Brain pericyte (primary cell): Measurements from ENCODE around the gene LRBA.

ENCODE experiments used
- DNase-seq: peaks from one replicate; pipeline ENCODE4 v3.0.0-alpha.2; 2012; ENCODE audit warnings: low read depth, low spot score

The LRBA gene

DNA sequence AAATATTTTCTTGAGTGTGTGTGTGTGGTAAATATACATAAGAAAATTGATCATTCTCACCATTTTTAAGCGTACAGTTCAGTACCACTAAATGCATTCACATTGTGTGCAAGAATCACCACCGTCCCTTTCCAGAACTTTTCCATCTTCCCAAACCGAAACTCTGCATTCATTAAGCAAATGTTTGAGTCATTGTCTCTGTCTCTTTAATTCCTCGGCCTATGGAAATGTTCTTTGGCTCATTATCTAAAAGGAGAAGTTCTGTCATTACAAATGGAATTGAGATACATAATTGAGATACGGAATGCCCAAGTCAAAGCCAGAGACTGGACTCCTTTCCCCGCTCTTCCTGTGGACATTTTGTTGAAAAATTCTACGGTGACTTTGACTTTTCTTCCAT is 767.9 kb downstream of the LRBA start:
- no peak for DNase-seq

DNA sequence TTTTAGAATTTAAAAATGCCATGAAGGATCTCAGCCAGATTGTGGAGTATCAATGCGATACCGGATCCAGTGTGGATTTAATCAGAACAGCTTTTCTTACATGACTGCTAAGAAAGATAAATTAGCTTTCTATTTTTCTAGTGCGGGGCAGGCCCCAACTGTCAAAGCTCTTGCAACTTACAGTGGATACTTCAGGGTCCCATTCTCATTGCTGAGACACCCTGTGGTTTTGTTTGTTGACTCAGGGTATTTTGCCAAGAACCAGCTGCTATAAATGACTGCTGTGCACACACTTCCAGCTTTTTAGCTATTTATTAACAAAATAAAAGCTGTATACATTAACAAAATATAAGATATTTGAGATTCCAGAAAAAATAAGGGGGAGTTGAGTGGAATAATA is 770.5 kb downstream of the LRBA start:
- DNase-seq = peak; percentile 79

GRCh38 chr4:150243932-150244331 is 771.2 kb downstream of the LRBA start:
- DNase-seq = no peak

GRCh38 chr4:150242820-150243458 is 772.1 kb downstream of the LRBA start:
- DNase-seq = no peak

- DNase-seq = no peak
Measured at GRCh38 chr4:150240011-150240410, 775.1 kb downstream of the LRBA start.

DNA sequence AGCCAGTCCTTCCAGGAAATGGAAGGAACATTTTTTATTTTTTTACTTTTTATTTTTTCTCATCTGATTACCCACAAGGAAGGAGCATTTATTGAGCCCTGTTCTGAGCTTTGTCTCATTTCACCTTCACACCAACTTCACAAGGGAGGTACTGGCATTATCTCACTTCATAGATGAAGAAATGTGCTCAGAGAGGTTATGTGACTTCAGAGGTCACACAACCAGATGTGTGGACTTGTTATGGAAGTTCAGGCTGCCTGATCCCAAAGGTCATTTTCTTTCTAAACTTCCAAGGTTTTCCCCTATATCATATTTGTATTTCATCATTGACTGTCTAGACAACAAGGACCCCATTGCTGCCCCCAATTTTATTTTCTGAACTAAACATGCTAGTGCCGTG is 776.5 kb downstream of the LRBA start:
- DNase-seq = no peak

- peak; percentile 53 for DNase-seq
Measured at GRCh38 chr4:150237110-150237872, 777.8 kb downstream of the LRBA start.

DNA sequence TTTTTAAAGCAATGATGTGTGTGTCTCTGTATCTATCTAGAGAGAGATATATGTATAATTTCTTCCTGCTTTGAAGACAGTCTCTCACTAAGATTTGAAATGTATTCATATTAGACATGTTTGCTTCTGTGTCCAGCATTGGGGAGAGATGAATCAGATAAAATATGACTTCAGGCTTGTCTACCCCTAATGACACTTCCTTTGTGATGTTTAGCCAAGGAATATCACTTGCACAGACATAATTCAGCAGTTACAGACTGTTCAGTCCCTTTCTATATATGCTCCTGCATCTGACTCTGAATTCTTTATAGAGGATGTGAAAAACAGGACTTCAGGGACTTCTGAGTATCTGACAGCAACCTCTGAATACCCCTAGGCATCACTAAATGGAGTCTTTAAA is 778.5 kb downstream of the LRBA start:
- DNase-seq = no peak

GRCh38 chr4:150235808-150236271 is 779.2 kb downstream of the LRBA start:
- no peak for DNase-seq

- DNase-seq = no peak
Measured at GRCh38 chr4:150235317-150235716, 779.8 kb downstream of the LRBA start.

GRCh38 chr4:150234246-150234645 is 780.8 kb downstream of the LRBA start:
- no peak for DNase-seq

DNA sequence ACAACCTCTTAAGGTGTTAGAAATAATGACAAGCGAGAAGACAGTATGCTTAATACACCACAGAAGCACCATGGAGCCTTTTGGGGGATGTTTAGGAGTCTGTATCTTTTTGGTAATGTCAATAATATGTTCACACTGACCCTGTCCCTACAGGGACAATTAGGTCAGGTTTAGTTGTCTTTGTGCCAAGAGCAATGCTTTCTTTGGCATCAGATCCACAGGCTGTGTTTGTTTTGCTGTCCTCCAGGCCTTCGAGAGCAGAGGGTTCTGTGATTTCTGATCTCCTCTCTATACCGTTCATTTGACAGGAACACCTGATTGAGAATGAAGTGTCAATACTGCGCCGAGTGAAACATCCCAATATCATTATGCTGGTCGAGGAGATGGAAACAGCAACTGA is 783.1 kb downstream of the LRBA start:
- no peak for DNase-seq

DNA sequence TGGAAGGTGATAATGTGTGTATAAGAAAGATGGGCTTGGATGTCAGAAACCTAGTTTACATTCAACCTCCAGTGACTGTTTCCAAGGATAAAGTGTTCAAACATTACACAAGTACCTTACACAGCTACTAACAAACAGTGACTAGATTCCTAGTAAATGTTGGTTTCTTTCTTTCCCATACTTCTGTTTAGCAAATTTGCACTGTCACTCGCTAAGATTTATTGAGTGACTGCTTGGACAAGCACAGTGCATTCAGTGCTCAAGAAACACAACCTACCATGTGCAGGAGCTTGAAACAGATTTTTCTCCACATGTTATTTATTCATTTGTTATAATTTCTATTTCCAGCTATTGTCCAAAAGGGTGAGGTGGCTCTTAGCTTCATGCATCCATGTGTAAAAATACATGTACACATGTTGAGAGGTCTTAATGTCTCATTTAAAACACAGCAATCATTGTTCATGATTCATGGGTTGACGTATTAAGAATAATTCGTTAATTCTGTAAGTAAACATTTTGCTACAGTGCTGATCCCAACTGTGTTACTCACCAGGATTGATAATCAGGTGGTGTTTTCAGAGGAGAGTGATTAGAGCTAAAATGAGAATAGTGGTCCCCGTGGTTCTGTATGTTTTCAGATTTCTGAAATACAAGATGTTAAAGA is 783.8 kb downstream of the LRBA start:
- no peak for DNase-seq

- DNase-seq = no peak
Measured at GRCh38 chr4:150230561-150230960, 784.5 kb downstream of the LRBA start.

DNA sequence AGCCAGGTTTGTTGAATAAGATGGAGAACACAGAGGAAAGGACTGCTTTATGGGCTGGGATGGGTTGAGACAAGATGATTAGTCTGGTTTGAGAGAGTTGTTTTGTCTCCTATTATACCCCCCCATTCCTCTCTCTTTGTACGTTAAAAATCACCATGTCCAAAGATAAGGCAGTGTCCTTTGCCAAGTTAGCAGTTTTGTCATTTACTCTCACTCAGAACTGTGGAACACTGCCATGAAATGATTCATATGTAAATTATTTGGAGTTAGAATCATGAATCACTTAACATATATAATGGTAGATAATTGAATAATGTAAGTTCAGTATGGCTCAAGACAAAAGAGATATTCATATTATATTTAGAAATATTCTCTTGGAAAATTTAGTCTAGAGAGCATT is 785.6 kb downstream of the LRBA start:
- DNase-seq = no peak

DNA sequence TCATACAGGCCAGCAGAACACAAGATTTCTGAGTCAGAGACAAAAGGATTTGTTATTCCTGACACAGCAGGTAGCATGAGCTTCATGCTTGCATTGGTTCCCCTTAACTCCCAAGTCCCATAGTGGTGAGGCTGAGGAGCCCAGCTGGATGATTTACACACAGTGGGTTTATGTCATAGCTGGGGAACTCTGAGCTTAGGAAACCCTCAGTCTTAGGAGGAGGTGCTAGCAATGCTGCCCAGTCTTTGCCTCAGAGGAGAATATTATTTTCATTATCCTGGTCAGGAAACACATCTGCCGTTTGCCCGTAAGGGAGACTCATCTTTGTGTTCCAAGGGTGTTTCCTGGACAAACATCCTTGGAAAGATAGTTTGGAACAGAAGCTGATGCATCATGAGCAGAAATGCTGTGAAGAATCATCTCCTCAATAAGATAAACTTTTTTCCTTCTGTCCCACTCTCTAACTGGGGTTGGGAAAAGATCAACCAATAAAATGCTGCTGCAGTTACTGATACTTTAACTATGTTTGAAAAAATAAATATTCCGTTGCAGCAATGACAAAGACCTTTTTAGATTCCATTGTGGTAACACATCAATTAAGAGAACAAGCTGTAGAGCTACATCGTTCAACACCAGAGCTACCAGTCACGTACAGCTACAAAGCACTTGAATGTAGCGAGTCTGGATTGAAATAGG is 790.0 kb downstream of the LRBA start:
- DNase-seq = peak; percentile 97

DNA sequence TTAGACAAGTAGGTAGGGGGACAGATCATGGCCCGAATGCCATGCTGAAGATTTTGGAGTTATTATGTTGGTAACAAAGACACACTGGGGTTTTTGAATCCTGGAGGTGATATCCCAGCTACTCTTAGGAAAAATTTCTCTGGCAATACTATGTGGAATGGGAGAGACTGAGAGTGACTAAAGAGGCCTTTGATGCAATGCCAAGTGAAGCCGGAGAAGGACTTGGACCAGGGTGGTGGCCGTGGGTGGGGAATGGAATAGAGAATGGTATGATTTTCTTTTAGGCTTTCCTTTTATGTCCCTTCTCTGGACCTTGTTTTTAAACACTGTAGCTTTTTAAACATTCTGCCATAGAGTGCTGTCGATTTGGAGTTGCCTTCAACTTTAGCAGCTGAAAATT is 795.2 kb downstream of the LRBA start:
- no peak for DNase-seq

GRCh38 chr4:150218447-150218846 is 796.6 kb downstream of the LRBA start:
- no peak for DNase-seq

DNA sequence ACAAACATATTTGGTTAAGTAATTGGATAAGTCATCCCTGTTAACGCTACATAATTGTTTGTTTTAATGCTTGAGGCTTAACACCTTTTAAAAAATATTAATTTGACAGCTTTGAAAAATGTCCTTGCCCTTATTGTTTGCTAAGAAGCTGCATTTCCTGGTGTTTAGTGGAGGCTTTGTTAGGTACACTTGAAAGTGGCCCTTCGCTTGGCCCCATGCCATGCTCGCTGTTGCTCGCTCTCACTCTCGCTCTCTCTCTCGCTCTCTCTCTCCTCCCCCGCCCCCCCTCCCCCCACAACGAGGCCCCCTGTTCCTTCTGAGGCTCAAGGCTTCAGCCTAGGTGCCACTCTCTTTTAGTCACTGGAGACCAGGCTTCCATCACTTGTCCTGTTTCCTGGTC is 797.3 kb downstream of the LRBA start:
- DNase-seq = no peak

DNA sequence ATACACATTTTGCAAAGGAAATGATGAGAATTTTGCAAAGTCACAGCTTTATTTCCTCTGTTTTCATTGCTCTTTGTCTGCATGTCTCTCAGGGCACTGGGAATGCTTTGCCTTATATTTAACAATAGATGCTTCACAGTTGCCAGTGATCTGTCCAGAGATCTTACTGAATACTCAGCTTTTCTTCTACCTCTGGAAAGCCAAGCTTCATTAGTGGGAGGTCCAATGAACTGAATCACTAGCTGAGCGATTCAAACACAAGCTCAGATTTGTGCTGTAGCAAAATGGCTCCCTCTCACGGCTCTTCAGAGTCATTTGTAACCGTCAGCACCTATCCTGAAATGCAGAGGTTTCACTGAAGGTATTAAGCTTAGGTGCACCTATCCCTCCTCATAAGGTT is 797.9 kb downstream of the LRBA start:
- no peak for DNase-seq

DNA sequence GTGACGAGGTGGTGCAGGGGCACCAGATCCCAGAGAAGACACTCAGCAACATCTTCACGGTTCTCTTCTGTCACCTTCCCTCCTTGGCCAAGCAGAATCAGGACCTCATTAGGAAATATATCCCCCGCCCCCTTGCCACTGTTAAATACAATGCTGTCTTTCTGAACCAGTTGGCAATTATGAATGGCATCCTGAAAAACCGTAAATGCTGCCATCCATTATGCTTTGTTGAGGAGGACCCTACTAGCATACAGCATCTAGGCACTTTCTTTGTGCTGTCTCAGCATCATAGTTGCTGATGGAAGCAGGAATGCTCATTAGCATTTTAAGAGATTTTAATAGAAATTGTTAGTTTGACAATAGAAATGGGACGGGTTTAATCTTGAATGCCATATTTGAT is 798.4 kb downstream of the LRBA start:
- DNase-seq = no peak

- no peak for DNase-seq
Measured at GRCh38 chr4:150215601-150216000, 799.5 kb downstream of the LRBA start.
